ENCODE data around the gene CA5A. TPM values are rescaled to one million over a fixed set of nuclear protein-coding genes. Genes with fewer than 3 reads are reported as not detected.
"Not testable (repeated sequence)": the region's sequence is repeated elsewhere in the genome, so short reads cannot be mapped to it uniquely, and the experiment has no call there.

The CA5A gene
- total and polyA plus RNA-seq, 5 donors, result not detected

GRCh38 chr16:87870418-87871291 lies 65.7 kb downstream of the CA5A start:
- ATAC-seq; H3K27me3 ChIP-seq (ENCODE audit: control insufficient read depth, insufficient read depth); DNase-seq: not testable (repeated sequence)

GRCh38 chr16:87869879-87870417 lies 66.4 kb downstream of the CA5A start:
- H3K9me3 ChIP-seq (ENCODE audit: control insufficient read depth, low read length); ATAC-seq; H3K4me1 ChIP-seq (ENCODE audit: control insufficient read depth, insufficient read depth, low read length); H3K27me3 ChIP-seq (ENCODE audit: control insufficient read depth, insufficient read depth); H3K27ac ChIP-seq (ENCODE audit: low read length); DNase-seq; H3K4me3 ChIP-seq (ENCODE audit: low read length): not testable (repeated sequence)
- 67% methylated on average over 18 of the region's 18 CpGs for WGBS
- intact Hi-C loops (cut with DNase I), result loop anchor here in 3 of 4 donors (2.0 to 5.0 kb wide), 3 partner anchors 88 to 93 kb away; no protein-coding TSS in a partner anchor

More at GRCh38 chr16:87870418-87871291, 65.7 kb downstream of the CA5A start:
- H3K27ac ChIP-seq (ENCODE audit: low read length); H3K9me3 ChIP-seq (ENCODE audit: control insufficient read depth, low read length); H3K4me3 ChIP-seq (ENCODE audit: low read length); H3K4me1 ChIP-seq (ENCODE audit: control insufficient read depth, insufficient read depth, low read length): not testable (repeated sequence)
- 57% methylated on average over 24 of the region's 24 CpGs for WGBS
- intact Hi-C loops (cut with DNase I), result loop anchor here (1.0 to 5.0 kb wide), 4 partner anchors 88 to 93 kb away; no protein-coding TSS in a partner anchor

DNA sequence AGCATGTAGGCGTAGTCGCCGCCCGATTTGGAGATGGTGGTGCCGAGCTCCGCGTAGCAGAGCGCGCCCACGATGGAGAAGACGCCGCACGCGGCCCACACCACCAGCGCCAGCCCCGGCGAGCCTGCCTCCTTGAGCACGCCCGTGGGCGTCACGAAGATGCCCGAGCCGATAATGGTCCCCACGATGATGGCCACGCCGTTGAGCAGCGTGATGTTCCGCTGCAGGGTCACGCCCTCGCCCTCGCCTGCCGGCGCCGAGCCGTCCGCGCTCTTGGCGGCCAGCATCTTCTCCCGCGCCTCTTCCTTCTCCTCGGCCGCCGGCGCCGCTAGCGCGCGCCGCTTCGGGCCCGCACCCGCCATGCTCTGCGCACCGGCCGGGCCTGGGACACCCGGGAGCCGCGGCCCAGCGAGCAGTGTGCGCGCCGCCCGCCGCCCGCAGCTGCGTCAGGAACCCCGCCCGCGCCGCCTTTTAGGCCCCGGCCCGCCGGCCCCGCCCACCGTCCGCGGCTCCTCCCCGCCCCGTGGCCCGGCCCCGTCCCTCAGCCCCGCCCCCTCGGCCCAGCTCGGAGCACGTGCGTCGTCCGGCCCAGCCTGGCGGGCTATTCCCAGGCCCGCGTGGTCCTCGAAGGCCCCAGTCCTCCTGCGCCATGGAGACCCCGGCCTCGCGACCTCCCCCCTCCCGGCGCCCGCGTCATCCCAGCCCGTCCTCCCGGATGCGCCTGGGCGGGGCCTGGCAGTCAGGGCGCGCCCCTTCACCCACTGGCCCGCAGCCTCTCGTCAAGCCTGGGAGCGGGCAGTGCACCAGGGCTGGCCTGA lies 67.1 kb downstream of the CA5A start, which contains the start of gene SLC7A5:
Gene SLC7A5, minus strand, starts transcription at position 447 of the 818 bp plus-strand sequence. Its CDS starts 85 bp downstream, at position 362.
- H3K4me1 ChIP-seq (ENCODE audit: control insufficient read depth, insufficient read depth, low read length); intact Hi-C loops (cut with DNase I); H3K27ac ChIP-seq (ENCODE audit: low read length); H3K27me3 ChIP-seq (ENCODE audit: control insufficient read depth, insufficient read depth); H3K9me3 ChIP-seq (ENCODE audit: control insufficient read depth, low read length): not testable (repeated sequence)
- DNase-seq, result peak; percentile 86 to 93 (median 91)
- 4% methylated on average over 109 of the region's 109 CpGs for WGBS
- peak within 1 kb of the TSS; percentile 56 for H3K4me3 ChIP-seq (ENCODE audit: low read length)
- peak; percentile 85 to 88 for ATAC-seq

DNA sequence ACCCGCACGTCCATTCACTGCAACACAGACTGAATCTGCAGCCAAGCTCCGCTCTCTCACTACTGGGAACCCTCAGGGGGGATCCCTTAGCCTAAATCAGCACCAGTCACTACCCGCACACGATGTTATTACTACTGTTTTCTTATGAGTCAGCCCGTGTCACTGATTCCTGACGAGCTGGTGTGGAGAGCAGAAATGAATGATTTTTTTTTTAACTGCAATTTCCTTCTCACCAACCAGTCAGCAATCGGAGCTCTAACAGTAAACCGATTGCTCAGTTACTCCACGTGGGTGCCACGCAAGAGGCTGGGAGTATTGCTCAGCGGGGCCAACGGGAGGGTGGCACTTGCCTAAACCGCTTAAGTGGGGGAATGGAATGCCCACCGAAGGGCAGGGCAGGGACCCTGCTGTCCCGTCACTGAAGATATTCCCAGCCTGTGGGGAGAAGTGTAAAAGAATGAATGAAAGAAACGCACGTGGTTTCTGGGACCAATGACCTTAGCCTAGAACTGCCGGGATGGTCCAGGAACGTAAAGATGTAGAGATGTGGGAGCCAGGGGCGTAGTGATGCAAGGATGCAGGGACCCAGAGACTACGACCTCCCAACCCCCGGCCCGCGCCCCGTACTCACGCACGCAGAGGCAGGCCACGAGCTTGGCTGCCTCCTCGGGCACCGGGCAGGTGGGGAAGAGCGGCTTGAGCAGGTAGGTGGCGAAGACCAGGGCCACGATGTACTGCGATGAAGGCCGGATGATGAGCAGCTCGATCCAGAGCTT lies 67.9 kb downstream of the CA5A start:
- ATAC-seq (peak; percentile 6 to 36), DNase-seq (peak in 1 of 3 donors; percentile 47)
- WGBS, result 11% methylated on average over 36 of the region's 37 CpGs
- peak overlapping the region; percentile 56 for H3K4me3 ChIP-seq (ENCODE audit: low read length)
- H3K27me3 ChIP-seq (ENCODE audit: control insufficient read depth, insufficient read depth); H3K9me3 ChIP-seq (ENCODE audit: control insufficient read depth, low read length); H3K4me1 ChIP-seq (ENCODE audit: control insufficient read depth, insufficient read depth, low read length); intact Hi-C loops (cut with DNase I); H3K27ac ChIP-seq (ENCODE audit: low read length): not testable (repeated sequence)

DNA sequence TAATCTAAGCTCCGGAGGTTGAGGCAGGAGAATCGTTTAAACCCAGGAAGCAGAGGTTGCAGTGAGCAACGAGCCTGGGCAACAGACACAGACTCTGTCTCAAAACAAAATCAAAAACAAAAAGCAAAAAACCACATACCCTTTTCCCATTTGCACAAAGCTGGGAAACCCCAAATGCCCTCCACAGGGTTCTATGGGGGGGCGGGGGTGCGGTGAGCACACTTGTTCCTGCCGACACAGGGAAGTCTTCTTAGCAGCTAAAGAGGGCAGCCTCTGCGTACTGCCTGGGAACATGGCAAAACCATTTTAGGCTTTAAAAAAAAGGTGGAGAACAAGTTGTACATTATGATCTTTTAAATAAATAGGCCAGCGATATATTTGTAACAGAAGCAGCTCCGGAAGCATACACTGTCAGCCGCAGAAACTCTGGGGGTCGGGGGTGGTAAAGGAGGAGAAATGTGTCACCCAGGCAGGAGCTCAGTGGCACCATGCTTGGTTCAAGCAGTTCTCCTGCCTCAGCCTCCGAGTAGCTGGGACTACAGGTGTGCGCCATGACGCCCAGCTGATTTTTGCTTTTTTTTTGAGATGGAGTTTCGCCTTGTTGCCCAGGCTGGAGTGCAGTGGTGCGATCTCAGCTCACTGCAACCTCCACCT lies 70.3 kb downstream of the CA5A start:
- ATAC-seq; intact Hi-C loops (cut with DNase I); H3K4me3 ChIP-seq (ENCODE audit: low read length); H3K27me3 ChIP-seq (ENCODE audit: control insufficient read depth, insufficient read depth); H3K9me3 ChIP-seq (ENCODE audit: control insufficient read depth, low read length); H3K27ac ChIP-seq (ENCODE audit: low read length); DNase-seq; H3K4me1 ChIP-seq (ENCODE audit: control insufficient read depth, insufficient read depth, low read length): not testable (repeated sequence)
- 86% methylated on average over 16 of the region's 16 CpGs for WGBS

DNA sequence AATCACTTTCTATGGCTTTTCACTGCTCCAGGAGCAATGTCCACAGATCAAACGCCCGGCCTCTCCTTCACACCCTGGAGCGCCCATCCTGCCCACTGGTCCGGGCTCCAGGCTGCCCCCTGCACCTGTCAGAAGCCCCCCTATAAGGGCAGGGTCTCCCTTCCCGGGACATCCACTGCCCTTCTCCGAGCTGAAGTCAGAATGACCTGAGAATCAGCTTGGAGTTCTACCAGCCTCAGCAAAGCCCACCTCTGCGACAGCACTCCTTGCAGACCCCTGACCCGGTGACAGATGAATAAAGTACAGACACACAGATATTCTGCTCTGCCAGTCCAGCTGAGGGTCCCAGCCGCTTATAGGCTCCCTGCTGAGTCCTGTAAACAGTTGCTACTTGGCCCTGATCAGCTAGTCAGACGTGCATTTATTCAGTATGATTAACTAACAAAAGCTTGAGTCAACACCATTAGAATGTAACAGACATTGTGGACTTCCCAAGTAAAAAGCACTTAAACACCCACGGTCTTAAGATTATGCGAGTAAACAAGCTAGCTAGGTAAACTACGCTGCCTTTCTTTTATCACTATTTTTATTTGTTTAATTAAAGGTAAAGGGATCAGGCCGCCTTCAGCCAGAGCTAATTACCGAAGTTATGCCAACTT lies 71.9 kb downstream of the CA5A start:
- no peak for ATAC-seq
- WGBS, result 91% methylated on average over 15 of the region's 15 CpGs
- Histone ChIP-seq H3K9me3 (ENCODE audit: control insufficient read depth, low read length) (no peaks in the 10 kb centered on the region), H3K4me3 (ENCODE audit: low read length) (no peak overlapping the region), H3K27me3 (ENCODE audit: control insufficient read depth, insufficient read depth) (no peaks in the 10 kb centered on the region), H3K4me1 (ENCODE audit: control insufficient read depth, insufficient read depth, low read length) (peaks cover 3% of the 10 kb centered on the region), H3K27ac (ENCODE audit: low read length) (no peak overlapping the region)
- no peak for DNase-seq
- intact Hi-C loops (cut with DNase I), result no loop called here

- H3K4me1 ChIP-seq (ENCODE audit: control insufficient read depth, insufficient read depth, low read length); intact Hi-C loops (cut with DNase I); H3K4me3 ChIP-seq (ENCODE audit: low read length); H3K9me3 ChIP-seq (ENCODE audit: control insufficient read depth, low read length); H3K27me3 ChIP-seq (ENCODE audit: control insufficient read depth, insufficient read depth): not testable (repeated sequence)
- DNase-seq (peak in 1 of 3 donors; percentile 72), ATAC-seq (peak; percentile 15 to 40)
- H3K27ac ChIP-seq (ENCODE audit: low read length), result peak overlapping the region; percentile 51
- WGBS, result 66% methylated on average over 9 of the region's 9 CpGs
Measured at GRCh38 chr16:87863327-87863635, 73.0 kb downstream of the CA5A start.

DNA sequence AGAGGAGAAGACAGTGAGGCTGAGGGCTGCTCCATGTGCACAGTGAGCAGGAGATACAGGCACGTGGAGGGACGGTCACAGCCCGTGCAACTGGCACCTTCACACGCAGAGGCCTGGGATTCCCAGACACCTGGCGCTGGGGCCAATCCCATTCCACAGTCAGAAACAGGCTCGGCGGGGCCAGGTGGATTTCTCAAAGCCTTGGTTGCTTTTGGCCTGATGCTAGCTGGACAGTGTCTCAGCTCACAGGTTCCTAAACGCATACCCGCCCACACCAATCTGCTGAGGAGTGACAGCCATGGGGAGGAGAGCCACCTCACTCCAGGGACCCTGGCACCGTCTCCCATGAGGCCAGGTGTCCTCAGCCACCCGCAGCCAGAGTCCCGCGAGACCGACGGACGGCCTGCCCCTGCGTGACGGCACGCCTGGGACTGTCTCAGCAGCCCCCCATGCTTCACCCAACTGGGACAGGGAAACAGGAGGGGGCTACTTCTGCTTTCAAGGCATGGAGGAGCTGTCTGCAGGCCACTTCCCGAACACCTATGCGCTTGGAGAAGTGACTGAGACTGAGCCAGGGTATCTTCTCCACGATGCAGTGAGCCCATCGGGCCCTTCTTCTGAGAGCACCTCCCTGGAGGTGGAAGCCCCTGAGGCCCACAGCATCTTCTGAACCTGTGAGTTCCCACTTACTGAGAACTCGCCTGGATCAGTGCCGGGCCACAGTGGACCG lies 73.6 kb downstream of the CA5A start:
- H3K27ac ChIP-seq (ENCODE audit: low read length), result peak overlapping the region; percentile 51
- H3K4me1 ChIP-seq (ENCODE audit: control insufficient read depth, insufficient read depth, low read length); intact Hi-C loops (cut with DNase I); H3K9me3 ChIP-seq (ENCODE audit: control insufficient read depth, low read length); ATAC-seq; H3K4me3 ChIP-seq (ENCODE audit: low read length); H3K27me3 ChIP-seq (ENCODE audit: control insufficient read depth, insufficient read depth): not testable (repeated sequence)
- DNase-seq, result peak in 1 of 3 donors; percentile 52
- WGBS, result 79% methylated on average over 26 of the region's 26 CpGs

GRCh38 chr16:87861300-87862099 lies 74.8 kb downstream of the CA5A start:
- ATAC-seq; H3K27ac ChIP-seq (ENCODE audit: low read length); intact Hi-C loops (cut with DNase I); H3K4me3 ChIP-seq (ENCODE audit: low read length); H3K4me1 ChIP-seq (ENCODE audit: control insufficient read depth, insufficient read depth, low read length); H3K27me3 ChIP-seq (ENCODE audit: control insufficient read depth, insufficient read depth); H3K9me3 ChIP-seq (ENCODE audit: control insufficient read depth, low read length): not testable (repeated sequence)
- 83% methylated on average over 18 of the region's 18 CpGs for WGBS
- DNase-seq, result peak in 1 of 3 donors; percentile 46

Measured in right cardiac atrium (tissue), 5 donors.